Neural cell (in vitro differentiated cells): ENCODE measurements around the gene IQGAP2.

Experiments used
- CTCF ChIP-seq: fragments of 450-650 bp; IDR thresholded peaks from 2 replicates; pipeline ENCODE4 v1.5.1; 2014; ENCODE audit warnings: antibody characterized with exemption, mild to moderate bottlenecking, moderate library complexity; ENCODE audit not compliant: poor library complexity, severe bottlenecking
- POLR2AphosphoS5 ChIP-seq: IDR thresholded peaks from 2 replicates; pipeline ENCODE4 v1.6.1; 2012
- REST ChIP-seq: IDR thresholded peaks from 2 replicates; pipeline ENCODE4 v1.6.1; 2012; ENCODE audit warnings: borderline replicate concordance
- TAF1 ChIP-seq: IDR thresholded peaks from 2 replicates; pipeline ENCODE4 v1.6.1; 2012; ENCODE audit warnings: low read depth

DNA sequence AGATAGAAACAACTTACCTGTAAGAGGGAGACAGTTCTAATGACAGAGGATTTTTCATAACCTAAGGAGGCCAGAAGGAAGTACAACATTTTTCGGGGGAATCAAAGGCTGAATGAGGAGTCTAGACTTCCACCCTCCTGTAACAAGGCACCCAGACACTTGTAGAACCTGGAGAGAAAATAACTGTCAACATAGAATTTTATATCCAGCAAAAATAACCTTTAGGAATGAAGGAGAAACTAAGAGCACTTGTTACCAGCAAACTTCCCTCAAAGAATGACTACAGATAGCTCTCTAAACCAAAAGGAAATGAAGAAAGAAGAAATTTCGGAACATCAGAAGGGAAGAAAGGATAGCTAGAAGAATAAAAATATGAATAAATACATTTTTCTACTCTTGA lies 246.1 kb downstream of the IQGAP2 start:
- TF ChIP-seq REST: no peak
- no peak for TF ChIP-seq CTCF
- TF ChIP-seq POLR2AphosphoS5: no peak
- TF ChIP-seq TAF1: no peak
